DOHH2 (cell line): Measurements from ENCODE around the gene MYO1D.

Source experiments
- EZH2phosphoT487 ChIP-seq: fragments of 200-600 bp; sonication (generic); IDR thresholded peaks from 2 replicates; pipeline ENCODE4 v1.6.1; 2017; ENCODE audit warnings: borderline replicate concordance, mild to moderate bottlenecking, antibody characterized with exemption, low read length, moderate library complexity, mixed read lengths
- TF ChIP-seq, protein P1 (sequence below): fragments of 200-600 bp; sonication (generic); IDR thresholded peaks from one replicate; pipeline ENCODE4 v1.5.1; 2014; ENCODE audit warnings: antibody characterized with exemption, mild to moderate bottlenecking, low read depth, low read length; ENCODE audit not compliant: poor library complexity, severe bottlenecking

DNA sequence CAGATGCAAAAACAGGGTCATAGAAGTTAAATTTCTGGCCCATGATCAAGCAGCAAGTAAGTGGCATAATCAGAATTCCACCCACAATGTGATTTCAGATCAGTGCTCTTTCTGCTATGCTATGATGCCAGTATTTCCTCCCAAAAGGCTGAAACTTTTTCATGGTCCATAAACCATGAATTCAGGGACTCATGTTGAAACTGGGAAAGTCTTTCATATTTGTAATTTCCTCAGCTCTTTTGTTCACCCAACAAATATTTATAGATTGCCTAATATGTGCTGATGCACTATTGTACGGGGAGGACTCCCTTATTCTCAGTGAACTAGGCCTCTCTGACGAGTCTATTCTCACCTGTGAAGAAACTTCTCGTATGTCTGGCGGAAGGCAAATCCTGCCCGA, 156.3 kb downstream of the MYO1D start:
- TF ChIP-seq, protein P1, sequence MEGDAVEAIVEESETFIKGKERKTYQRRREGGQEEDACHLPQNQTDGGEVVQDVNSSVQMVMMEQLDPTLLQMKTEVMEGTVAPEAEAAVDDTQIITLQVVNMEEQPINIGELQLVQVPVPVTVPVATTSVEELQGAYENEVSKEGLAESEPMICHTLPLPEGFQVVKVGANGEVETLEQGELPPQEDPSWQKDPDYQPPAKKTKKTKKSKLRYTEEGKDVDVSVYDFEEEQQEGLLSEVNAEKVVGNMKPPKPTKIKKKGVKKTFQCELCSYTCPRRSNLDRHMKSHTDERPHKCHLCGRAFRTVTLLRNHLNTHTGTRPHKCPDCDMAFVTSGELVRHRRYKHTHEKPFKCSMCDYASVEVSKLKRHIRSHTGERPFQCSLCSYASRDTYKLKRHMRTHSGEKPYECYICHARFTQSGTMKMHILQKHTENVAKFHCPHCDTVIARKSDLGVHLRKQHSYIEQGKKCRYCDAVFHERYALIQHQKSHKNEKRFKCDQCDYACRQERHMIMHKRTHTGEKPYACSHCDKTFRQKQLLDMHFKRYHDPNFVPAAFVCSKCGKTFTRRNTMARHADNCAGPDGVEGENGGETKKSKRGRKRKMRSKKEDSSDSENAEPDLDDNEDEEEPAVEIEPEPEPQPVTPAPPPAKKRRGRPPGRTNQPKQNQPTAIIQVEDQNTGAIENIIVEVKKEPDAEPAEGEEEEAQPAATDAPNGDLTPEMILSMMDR, result no peak
- TF ChIP-seq EZH2phosphoT487, result no peak
